DND-41 (cell line): Measurements from ENCODE around the gene TCF12.

Source experiments
- EZH2 ChIP-seq: IDR thresholded peaks from 3 replicates; pipeline ENCODE4 v1.6.1; 2012; ENCODE audit warnings: borderline replicate concordance, low read depth, mild to moderate bottlenecking, moderate library complexity, low read length, inconsistent platforms; ENCODE audit not compliant: severe bottlenecking
- TF ChIP-seq, protein P1 (sequence below): IDR thresholded peaks from 2 replicates; pipeline ENCODE4 v1.5.1; 2012; ENCODE audit warnings: borderline replicate concordance, low read length, moderate library complexity, mild to moderate bottlenecking; ENCODE audit not compliant: poor library complexity, severe bottlenecking; ENCODE audit errors: extremely low read depth

- TF ChIP-seq, protein P1, sequence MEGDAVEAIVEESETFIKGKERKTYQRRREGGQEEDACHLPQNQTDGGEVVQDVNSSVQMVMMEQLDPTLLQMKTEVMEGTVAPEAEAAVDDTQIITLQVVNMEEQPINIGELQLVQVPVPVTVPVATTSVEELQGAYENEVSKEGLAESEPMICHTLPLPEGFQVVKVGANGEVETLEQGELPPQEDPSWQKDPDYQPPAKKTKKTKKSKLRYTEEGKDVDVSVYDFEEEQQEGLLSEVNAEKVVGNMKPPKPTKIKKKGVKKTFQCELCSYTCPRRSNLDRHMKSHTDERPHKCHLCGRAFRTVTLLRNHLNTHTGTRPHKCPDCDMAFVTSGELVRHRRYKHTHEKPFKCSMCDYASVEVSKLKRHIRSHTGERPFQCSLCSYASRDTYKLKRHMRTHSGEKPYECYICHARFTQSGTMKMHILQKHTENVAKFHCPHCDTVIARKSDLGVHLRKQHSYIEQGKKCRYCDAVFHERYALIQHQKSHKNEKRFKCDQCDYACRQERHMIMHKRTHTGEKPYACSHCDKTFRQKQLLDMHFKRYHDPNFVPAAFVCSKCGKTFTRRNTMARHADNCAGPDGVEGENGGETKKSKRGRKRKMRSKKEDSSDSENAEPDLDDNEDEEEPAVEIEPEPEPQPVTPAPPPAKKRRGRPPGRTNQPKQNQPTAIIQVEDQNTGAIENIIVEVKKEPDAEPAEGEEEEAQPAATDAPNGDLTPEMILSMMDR, result peak; percentile 58
- no peak for TF ChIP-seq EZH2
Observed at GRCh38 chr15:56918046-56918938, at the start of gene TCF12.
